HCT116 (cell line): Measurements from ENCODE around the gene ADGRF4. TPM values are rescaled to one million over a fixed set of nuclear protein-coding genes. Genes with fewer than 3 reads are reported as not detected.

Source experiments
- ATAC-seq: fragments of 200-7000 bp; cut with Tn5 transposase; 2 replicates; pipeline ENCODE4 v1.9.1; 2020; ENCODE audit warnings: mild to moderate bottlenecking, moderate library complexity
- BruUV-seq: library from RNA; stranded (reverse); fragments of 400-500 nt; replicated peaks from 2 replicates; lab custom pipeline; 2021; lab: Mats Ljungman, UMichigan
- CTCF ChIA-PET: fragments of 300-600 bp; sonication (Branson Sonifier 250); formaldehyde crosslinking; loops from one replicate; lab custom pipeline; 2021; ENCODE audit warnings: antibody characterized with exemption; lab: Charles Lee
- POLR2A ChIA-PET: fragments of 300-600, 350-600 bp; sonication (Branson Sonifier 250); formaldehyde crosslinking; loops from one replicate; lab custom pipeline; 2021; ENCODE audit warnings: antibody characterized with exemption; lab: Charles Lee
- RAD21 ChIA-PET, 2 experiments: fragments of 300-600 bp; sonication (Branson Sonifier 250); formaldehyde crosslinking; loops; one replicate each; lab custom pipeline; 2023; ENCODE audit warnings: low total read pairs in 2 of 2; ENCODE audit not compliant: uncharacterized antibody in 2 of 2, unreplicated experiment in 2 of 2, low non-redundant PET in 1 of 2; lab: Charles Lee
- DNase-seq: peaks from one replicate; pipeline ENCODE4 v3.0.0-alpha.2; 2010; ENCODE audit warnings: low read depth, low spot score
- H2AFZ ChIP-seq: fragments of 200-600 bp; shearing (Covaris generic), sonication (generic); 2 replicates; pipeline ENCODE4 v1.6.1; 2017; ENCODE audit warnings: low read depth, mixed run types, mixed read lengths, antibody characterized with exemption, low read length; ENCODE audit not compliant: poor library complexity, severe bottlenecking
- H3K27ac ChIP-seq: 2 replicates; pipeline ENCODE4 v1.5.1; 2012; ENCODE audit warnings: low read depth, low read length
- H3K27me3 ChIP-seq: fragments of 200-600 bp; sonication (generic); 2 replicates; pipeline ENCODE4 v1.6.1; 2016; ENCODE audit warnings: mixed run types, low read length, mixed read lengths; ENCODE audit not compliant: insufficient read depth
- H3K36me3 ChIP-seq, 2 experiments: fragments of 200-500 bp in 1 of 2; fragments of 200-600 bp in 1 of 2; sonication (Bioruptor generic) in 1 of 2; sonication (generic) in 1 of 2; 2 replicates each; pipeline versions ENCODE4 v1.5.1 to v1.6.1; 2014 to 2016; ENCODE audit warnings: low read length in 2 of 2, inconsistent platforms in 1 of 2, mixed read lengths in 1 of 2, mixed run types in 1 of 2; ENCODE audit not compliant: insufficient read depth in 2 of 2, control insufficient read depth in 1 of 2
- H3K4me1 ChIP-seq, 2 experiments: fragments of 200-600 bp in 1 of 2; sonication (generic) in 1 of 2; 2 replicates each; pipeline versions ENCODE4 v1.5.1 to v1.6.1; 2012 to 2017; ENCODE audit warnings: low read length in 2 of 2, inconsistent platforms in 1 of 2, mild to moderate bottlenecking in 1 of 2, mixed read lengths in 1 of 2, mixed run types in 1 of 2, moderate library complexity in 1 of 2; ENCODE audit not compliant: insufficient read depth in 2 of 2, control insufficient read depth in 1 of 2
- H3K4me2 ChIP-seq: fragments of 200-600 bp; sonication (generic); 2 replicates; pipeline ENCODE4 v1.6.1; 2017; ENCODE audit warnings: mixed run types, low read length, mixed read lengths
- H3K4me3 ChIP-seq, 2 experiments: fragments of 200-600 bp in 1 of 2; sonication (generic) in 1 of 2; replicated peaks in 1 of 2; 2 replicates each; pipeline ENCODE4 v1.5.1; 2011 to 2016; ENCODE audit warnings: low read length in 2 of 2, control low read depth in 1 of 2, low read depth in 1 of 2, mild to moderate bottlenecking in 1 of 2, mixed read lengths in 1 of 2, mixed run types in 1 of 2
- H3K79me2 ChIP-seq: fragments of 200-600 bp; sonication (generic); 2 replicates; pipeline ENCODE4 v1.6.1; 2017; ENCODE audit warnings: mild to moderate bottlenecking, mixed run types, low read length, moderate library complexity, mixed read lengths; ENCODE audit not compliant: insufficient read depth
- H3K9ac ChIP-seq: fragments of 200-600 bp; sonication (generic); 2 replicates; pipeline ENCODE4 v1.6.1; 2016; ENCODE audit warnings: low read length, mixed read lengths
- H3K9me2 ChIP-seq: fragments of 200-600 bp; sonication (generic), shearing (Covaris generic); 2 replicates; pipeline ENCODE4 v1.6.1; 2017; ENCODE audit warnings: mixed run types, mild to moderate bottlenecking, moderate library complexity; ENCODE audit not compliant: insufficient read depth
- H3K9me3 ChIP-seq, 2 experiments: fragments of 200-500 bp in 1 of 2; fragments of 200-600 bp in 1 of 2; sonication (Bioruptor generic) in 1 of 2; sonication (generic) in 1 of 2; 2 replicates each; pipeline ENCODE4 v1.6.1; 2014 to 2017; ENCODE audit warnings: low read length in 2 of 2, mixed read lengths in 2 of 2, inconsistent platforms in 1 of 2, low read depth in 1 of 2, mild to moderate bottlenecking in 1 of 2, mixed run types in 1 of 2, moderate library complexity in 1 of 2; ENCODE audit not compliant: control insufficient read depth in 1 of 2, insufficient read depth in 1 of 2
- H4K20me1 ChIP-seq: fragments of 200-600 bp; sonication (generic), shearing (Covaris generic); 2 replicates; pipeline ENCODE4 v1.6.1; 2017; ENCODE audit warnings: mixed run types, mild to moderate bottlenecking, moderate library complexity; ENCODE audit not compliant: insufficient read depth
- CEBPB ChIP-seq: IDR thresholded peaks from 2 replicates; pipeline ENCODE4 v1.6.1; 2012; ENCODE audit warnings: low read depth
- EGR1 ChIP-seq: IDR thresholded peaks from 2 replicates; pipeline ENCODE4 v1.6.1; 2012; ENCODE audit warnings: low read depth
- ELF1 ChIP-seq: IDR thresholded peaks from 2 replicates; pipeline ENCODE4 v1.6.1; 2012; ENCODE audit warnings: low read depth, borderline replicate concordance
- EZH2 ChIP-seq: fragments of 200-600 bp; sonication (generic); IDR thresholded peaks from 2 replicates; pipeline ENCODE4 v1.6.1; 2017; ENCODE audit warnings: antibody characterized with exemption, mixed run types
- EZH2phosphoT487 ChIP-seq: fragments of 200-600 bp; IDR thresholded peaks from 2 replicates; pipeline ENCODE4 v1.6.1; 2018; ENCODE audit warnings: antibody characterized with exemption, borderline replicate concordance
- FOSL1 ChIP-seq: IDR thresholded peaks from 2 replicates; pipeline ENCODE4 v1.6.1; 2012; ENCODE audit warnings: low read depth
- JUND ChIP-seq: IDR thresholded peaks from 2 replicates; pipeline ENCODE4 v1.6.1; 2012
- MAX ChIP-seq: IDR thresholded peaks from 2 replicates; pipeline ENCODE4 v1.6.1; 2012
- POLR2A ChIP-seq: IDR thresholded peaks from 2 replicates; pipeline ENCODE4 v1.7.0; 2011; ENCODE audit warnings: borderline replicate concordance; ENCODE audit not compliant: insufficient read depth, insufficient read length; ENCODE audit errors: extremely low read depth
- POLR2AphosphoS5 ChIP-seq: IDR thresholded peaks from 2 replicates; pipeline ENCODE4 v1.6.1; 2011; ENCODE audit warnings: mild to moderate bottlenecking, low read depth, low read length, moderate library complexity
- RAD21 ChIP-seq: IDR thresholded peaks from 2 replicates; pipeline ENCODE4 v1.6.1; 2012; ENCODE audit warnings: low read depth, mild to moderate bottlenecking
- REST ChIP-seq: IDR thresholded peaks from 2 replicates; pipeline ENCODE4 v1.6.1; 2012; ENCODE audit warnings: low read depth
- SIN3A ChIP-seq: IDR thresholded peaks from 2 replicates; pipeline ENCODE4 v1.6.1; 2012; ENCODE audit warnings: low read depth
- SRF ChIP-seq: IDR thresholded peaks from 2 replicates; pipeline ENCODE4 v1.6.1; 2012; ENCODE audit warnings: low read depth
- TCF7L2 ChIP-seq: IDR thresholded peaks from 2 replicates; pipeline ENCODE4 v1.7.0; 2011; ENCODE audit warnings: borderline replicate concordance, inconsistent platforms; ENCODE audit not compliant: insufficient read depth, insufficient read length; ENCODE audit errors: extremely low read depth
- YY1 ChIP-seq: IDR thresholded peaks from 2 replicates; pipeline ENCODE4 v1.6.1; 2011; ENCODE audit warnings: low read length, low read depth, moderate library complexity, mild to moderate bottlenecking; ENCODE audit not compliant: insufficient replicate concordance; ENCODE audit errors: extremely low read depth
- ZBTB33 ChIP-seq: IDR thresholded peaks from 2 replicates; pipeline ENCODE4 v1.6.1; 2011; ENCODE audit warnings: mild to moderate bottlenecking, low read length, moderate library complexity; ENCODE audit not compliant: insufficient replicate concordance; ENCODE audit errors: extremely low read depth
- ZFX ChIP-seq: fragments of 450-650 bp; IDR thresholded peaks from 2 replicates; pipeline ENCODE4 v1.6.1; 2017
- ZNF274 ChIP-seq: fragments of 200-500 bp; sonication (Bioruptor generic); IDR thresholded peaks from 2 replicates; pipeline ENCODE4 v1.6.1; 2014; ENCODE audit warnings: mild to moderate bottlenecking, low read depth, low read length, inconsistent platforms
- intact Hi-C: fragments of 100-400 bp; cut with micrococcal nuclease; formaldehyde crosslinking; loops from 2 replicates; pipeline ENCODE4 v1.10.0; 2022
- total RNA-seq: library from RNA; stranded (reverse); gene quantifications from one replicate; pipeline ENCODE4 v1.2.1, GENCODE V29; 2021; ENCODE audit not compliant: unreplicated experiment
- TF ChIP-seq, protein P1 (sequence below): IDR thresholded peaks from 2 replicates; pipeline ENCODE4 v1.6.1; 2012

Gene ADGRF4
- total RNA-seq, 1 experiment from 2014 or later: not detected

- Histone ChIP-seq H3K4me3 (no peak overlapping the region), H3K9me3 (no peaks in the 10 kb centered on the region), H3K27ac (no peak overlapping the region), H3K36me3 (no peaks in the 10 kb centered on the region), H3K79me2 (no peaks in the 10 kb centered on the region)
- ChIA-PET RAD21 (no interaction called here), POLR2A (no interaction called here)
- DNase-seq: no peak
- BruUV-seq: no TSS peak
- no peak for TF ChIP-seq FOSL1
- TF ChIP-seq YY1: no peak
- TF ChIP-seq SIN3A: no peak
- no peak for TF ChIP-seq ZBTB33
- TF ChIP-seq CEBPB: no peak
- no peak for TF ChIP-seq EZH2phosphoT487
- TF ChIP-seq RAD21: no peak
- TF ChIP-seq ZNF274: no peak
- no peak for TF ChIP-seq ZFX
- TF ChIP-seq TCF7L2: no peak
- TF ChIP-seq ELF1: no peak
- TF ChIP-seq, protein P1, sequence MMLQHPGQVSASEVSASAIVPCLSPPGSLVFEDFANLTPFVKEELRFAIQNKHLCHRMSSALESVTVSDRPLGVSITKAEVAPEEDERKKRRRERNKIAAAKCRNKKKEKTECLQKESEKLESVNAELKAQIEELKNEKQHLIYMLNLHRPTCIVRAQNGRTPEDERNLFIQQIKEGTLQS: no peak
- TF ChIP-seq EGR1: no peak
- TF ChIP-seq SRF: no peak
- TF ChIP-seq EZH2: no peak
- no peak for TF ChIP-seq REST
- TF ChIP-seq MAX: no peak
- TF ChIP-seq JUND: no peak
- no peak for TF ChIP-seq POLR2AphosphoS5
- TF ChIP-seq POLR2A: no peak
- TF ChIP-seq, all 23 proteins: peak for 0
- intact Hi-C loops: no loop called here
- Histone ChIP-seq H3K4me2 (no peak overlapping the region), H3K9ac (no peak overlapping the region), H4K20me1 (no peaks in the 10 kb centered on the region), H3K4me1 (no peaks in the 10 kb centered on the region), H3K9me2 (no peaks in the 10 kb centered on the region), H2AFZ (no peak overlapping the region), H3K27me3 (no peaks in the 10 kb centered on the region)
- no peak for ATAC-seq
- CTCF ChIA-PET: no interaction called here
Observed at GRCh38 chr6:47679322-47679906, 19.0 kb upstream of the ADGRF4 start.
